NT2/D1 (cell line): Measurements from ENCODE around the gene FBXO22.
A peak's percentile ranks its signal among the peaks of the same experiment; 100 is the strongest.

Experiments
- DNase-seq: peaks from one replicate; pipeline ENCODE4 v3.0.0-alpha.2; 2011; ENCODE audit warnings: low read depth, low spot score
- H3K27me3 ChIP-seq: 2 replicates; pipeline ENCODE4 v1.6.0; 2011; ENCODE audit warnings: mild to moderate bottlenecking; ENCODE audit not compliant: insufficient read length, insufficient read depth
- H3K36me3 ChIP-seq: 2 replicates; pipeline ENCODE4 v1.6.1; 2011; ENCODE audit warnings: mild to moderate bottlenecking, low read length, mixed read lengths; ENCODE audit not compliant: insufficient read depth, insufficient read length
- H3K4me1 ChIP-seq: 2 replicates; pipeline ENCODE4 v1.5.1; 2011; ENCODE audit not compliant: insufficient read depth, insufficient read length
- H3K4me3 ChIP-seq: 2 replicates; pipeline ENCODE4 v1.5.1; 2011; ENCODE audit warnings: low read depth; ENCODE audit not compliant: insufficient read length
- H3K9ac ChIP-seq: 2 replicates; pipeline ENCODE4 v1.6.0; 2011; ENCODE audit warnings: low read depth; ENCODE audit not compliant: insufficient read length
- H3K9me3 ChIP-seq: 2 replicates; pipeline ENCODE4 v1.5.1; 2011; ENCODE audit warnings: mild to moderate bottlenecking, low read length; ENCODE audit not compliant: insufficient read depth
- SUZ12 ChIP-seq: IDR thresholded peaks from 2 replicates; pipeline ENCODE4 v1.6.1; 2011; ENCODE audit not compliant: insufficient read length, insufficient read depth; ENCODE audit errors: extremely low read depth
- YY1 ChIP-seq: IDR thresholded peaks from 2 replicates; pipeline ENCODE4 v1.6.1; 2011; ENCODE audit not compliant: insufficient read length, insufficient read depth
- ZNF274 ChIP-seq: IDR thresholded peaks from 2 replicates; pipeline ENCODE4 v1.6.1; 2011; ENCODE audit warnings: mild to moderate bottlenecking, low read depth, low read length

Gene FBXO22

GRCh38 chr15:75921732-75922703, 18.3 kb downstream of the FBXO22 start:
- Histone ChIP-seq H3K4me3 (no peak overlapping the region), H3K9me3 (no peaks in the 10 kb centered on the region), H3K27me3 (no peaks in the 10 kb centered on the region), H3K4me1 (no peaks in the 10 kb centered on the region), H3K36me3 (peaks cover 64% of the 10 kb centered on the region), H3K9ac (no peak overlapping the region)
- TF ChIP-seq ZNF274 = no peak
- no peak for TF ChIP-seq YY1
- no peak for TF ChIP-seq SUZ12
- DNase-seq = no peak

- Histone ChIP-seq H3K9me3 (no peaks in the 10 kb centered on the region), H3K4me1 (no peaks in the 10 kb centered on the region), H3K4me3 (no peak overlapping the region), H3K9ac (no peak overlapping the region), H3K27me3 (no peaks in the 10 kb centered on the region), H3K36me3 (peaks cover 52% of the 10 kb centered on the region)
- no peak for DNase-seq
- TF ChIP-seq SUZ12 = no peak
- TF ChIP-seq ZNF274 = no peak
- no peak for TF ChIP-seq YY1
Observed at GRCh38 chr15:75923756-75924155, 20.1 kb downstream of the FBXO22 start.

- Histone ChIP-seq H3K9me3 (no peaks in the 10 kb centered on the region), H3K9ac (no peak overlapping the region), H3K27me3 (no peaks in the 10 kb centered on the region), H3K4me3 (no peak overlapping the region), H3K4me1 (no peaks in the 10 kb centered on the region), H3K36me3 (peaks cover 47% of the 10 kb centered on the region)
- no peak for DNase-seq
- no peak for TF ChIP-seq ZNF274
- TF ChIP-seq YY1 = no peak
- TF ChIP-seq SUZ12 = no peak
Observed at GRCh38 chr15:75924576-75924975, 20.9 kb downstream of the FBXO22 start.

GRCh38 chr15:75925440-75925839, 21.8 kb downstream of the FBXO22 start:
- Histone ChIP-seq H3K4me3 (no peak overlapping the region), H3K4me1 (no peaks in the 10 kb centered on the region), H3K27me3 (no peaks in the 10 kb centered on the region), H3K9ac (no peak overlapping the region), H3K36me3 (peaks cover 47% of the 10 kb centered on the region), H3K9me3 (no peaks in the 10 kb centered on the region)
- no peak for DNase-seq
- TF ChIP-seq ZNF274 = no peak
- no peak for TF ChIP-seq SUZ12
- TF ChIP-seq YY1 = no peak

- no peak for DNase-seq
- Histone ChIP-seq H3K36me3 (peaks cover 58% of the 10 kb centered on the region), H3K4me3 (no peak overlapping the region), H3K4me1 (no peaks in the 10 kb centered on the region), H3K27me3 (no peaks in the 10 kb centered on the region), H3K9me3 (no peaks in the 10 kb centered on the region), H3K9ac (no peak overlapping the region)
- TF ChIP-seq SUZ12 = no peak
- no peak for TF ChIP-seq ZNF274
- no peak for TF ChIP-seq YY1
Observed at GRCh38 chr15:75926931-75927330, 23.3 kb downstream of the FBXO22 start.

- H3K9me3 ChIP-seq = no peaks in the 10 kb centered on the region
- no peak for TF ChIP-seq SUZ12
- TF ChIP-seq ZNF274 = no peak
- TF ChIP-seq YY1 = no peak
- no peak for DNase-seq
- peaks cover 58% of the 10 kb centered on the region for H3K36me3 ChIP-seq
- H3K4me1 ChIP-seq = no peaks in the 10 kb centered on the region
- H3K9ac ChIP-seq = no peak overlapping the region
- no peaks in the 10 kb centered on the region for H3K27me3 ChIP-seq
- H3K4me3 ChIP-seq = no peak overlapping the region
Observed at GRCh38 chr15:75927601-75928000, 23.9 kb downstream of the FBXO22 start.

GRCh38 chr15:75928680-75929608, 25.3 kb downstream of the FBXO22 start:
- Histone ChIP-seq H3K9ac (no peak overlapping the region), H3K4me3 (no peak overlapping the region), H3K4me1 (no peaks in the 10 kb centered on the region), H3K36me3 (peaks cover 64% of the 10 kb centered on the region), H3K9me3 (no peaks in the 10 kb centered on the region), H3K27me3 (no peaks in the 10 kb centered on the region)
- peak; percentile 36 for DNase-seq
- TF ChIP-seq YY1 (no peak), SUZ12 (no peak), ZNF274 (no peak)
